Kidney (tissue), 14 donors: ENCODE data around the gene UCK2. TPM values are rescaled to one million over a fixed set of nuclear protein-coding genes. Genes with fewer than 3 reads are reported as not detected.

Experiments
- DNase-seq, 5 donors: peaks; one replicate each; pipeline ENCODE4 v3.0.0-alpha.2; 2013 to 2020
- FAIRE-seq: peaks from 2 replicates; lab custom pipeline; 2012; peaks lifted over from hg19 to GRCh38; lab: Jason Lieb, UNC
- H3K27ac ChIP-seq, 2 donors: one replicate each; pipeline ENCODE4 v1.7.0; 2013; ENCODE audit warnings: low read depth in 2 of 2, low read length in 2 of 2, inconsistent platforms in 1 of 2
- H3K27me3 ChIP-seq: one replicate; pipeline ENCODE4 v1.7.1; 2013; ENCODE audit warnings: low read length, inconsistent platforms; ENCODE audit not compliant: control insufficient read depth, insufficient read depth
- H3K36me3 ChIP-seq, 3 donors: one replicate each; pipeline versions ENCODE4 v1.7.0 to v1.7.1; 2013; ENCODE audit warnings: low read length in 3 of 3, control low read depth in 1 of 3, inconsistent platforms in 1 of 3; ENCODE audit not compliant: insufficient read depth in 3 of 3, control insufficient read depth in 2 of 3
- H3K4me1 ChIP-seq, 3 donors: one replicate each; pipeline versions ENCODE4 v1.7.0 to v1.7.1; 2013; ENCODE audit warnings: low read length in 3 of 3, inconsistent platforms in 1 of 3, low read depth in 1 of 3; ENCODE audit not compliant: control insufficient read depth in 2 of 3, insufficient read depth in 2 of 3
- H3K4me3 ChIP-seq, 3 donors: one replicate each; pipeline versions ENCODE4 v1.7.0 to v1.8.1; 2013; ENCODE audit warnings: low read length in 3 of 3, control low read depth in 1 of 3, inconsistent platforms in 1 of 3
- H3K9ac ChIP-seq, 3 donors: one replicate each; pipeline versions ENCODE4 v1.7.0 to v1.7.1; 2013; ENCODE audit warnings: low read length in 3 of 3, control low read depth in 1 of 3, inconsistent platforms in 1 of 3
- H3K9me3 ChIP-seq, 3 donors: one replicate each; pipeline versions ENCODE4 v1.7.0 to v1.7.1; 2013; ENCODE audit warnings: low read length in 3 of 3, control low read depth in 1 of 3, inconsistent platforms in 1 of 3; ENCODE audit not compliant: control insufficient read depth in 2 of 3, insufficient read depth in 1 of 3
- intact Hi-C: fragments of 100-400 bp; cut with DNase I; formaldehyde crosslinking; loops from one replicate; pipeline ENCODE4 v1.11.1; 2022
- polyA plus RNA-seq: library from polyadenylated mRNA; stranded (reverse); fragments of 350-450 nt; fragmentation: Illumina TruSeq; extraction: RNeasy Lipid Tissue Mini Kit (QIAGEN cat#74804); gene quantifications from one replicate; pipeline ENCODE4 v1.2.3, GENCODE V29; 2014; ENCODE audit warnings: low read depth, low replicate concordance; ENCODE audit not compliant: insufficient read depth
- total RNA-seq: library from RNA; stranded (reverse); fragmentation: NEBNext Ultra II Directional; extraction: Animal tissue kit (Norgen Biotek cat#: 25700); gene quantifications from one replicate; pipeline ENCODE4 v1.2.1, GENCODE V29; 2021
- TF ChIP-seq, protein P1 (sequence below): IDR thresholded peaks from 3 replicates; pipeline ENCODE4 v1.5.1; 2012; ENCODE audit warnings: mild to moderate bottlenecking, moderate library complexity, borderline replicate concordance; ENCODE audit not compliant: insufficient read depth; ENCODE audit errors: extremely low read depth
- donor health status: control.
- donor health status: control.
- donor health status: control.
- donor health status: control.
- donor health status: control.
- donor health status: DM: yes; HTN: yes; CAD: no.
- donor health status: Normal renal cell carcinoma (clear cell type).

The UCK2 gene
- total and polyA plus RNA-seq, 2 donors from 2014 or later, result 8.2 to 18.7 TPM

DNA sequence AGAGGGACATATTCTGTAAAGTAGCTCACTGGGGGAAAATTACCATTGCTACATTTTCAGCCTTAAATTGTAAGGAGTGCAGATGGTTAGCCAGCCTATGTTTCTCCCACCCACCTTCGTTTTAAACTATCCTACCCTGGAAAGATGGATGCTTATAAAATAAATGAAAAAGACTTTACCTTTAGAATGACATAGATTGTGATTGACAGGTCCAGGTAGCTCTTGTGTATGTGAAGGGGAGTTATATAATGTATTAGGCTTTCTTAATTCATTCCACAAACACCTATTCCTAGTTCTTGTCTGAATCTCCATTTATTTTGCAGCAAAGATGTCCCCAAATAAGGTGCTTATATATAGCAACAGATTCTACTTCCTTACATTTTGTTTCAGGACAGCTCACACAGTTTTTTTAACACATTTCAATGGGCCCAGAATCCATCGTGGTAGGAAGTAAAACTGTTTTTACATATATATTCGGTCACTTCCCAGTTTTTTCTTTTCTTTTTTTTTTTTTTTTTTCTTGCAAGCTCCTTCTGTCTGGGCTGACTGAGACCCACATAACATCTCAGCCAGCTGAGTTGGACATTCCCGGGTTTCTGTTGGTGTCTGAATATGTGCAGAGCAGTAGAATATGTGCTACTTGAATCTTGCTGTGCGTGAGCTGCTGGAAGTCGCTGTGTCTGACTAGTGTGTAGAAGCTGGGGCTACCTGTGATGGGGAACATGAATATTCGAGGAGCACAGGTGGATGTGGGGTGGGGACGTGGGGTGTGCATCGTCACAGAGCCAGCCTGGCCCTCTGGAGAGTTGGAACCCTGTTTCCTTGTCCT, 27.8 kb downstream of the UCK2 start:
- Histone ChIP-seq H3K27me3 (no peaks in the 10 kb centered on the region), H3K4me3 (no peak overlapping the region), H3K36me3 (no peaks in the 10 kb centered on the region), H3K27ac (no peak overlapping the region), H3K9ac (no peak overlapping the region), H3K9me3 (no peaks in the 10 kb centered on the region), H3K4me1 (peaks cover 0 to 19% (median 13%) of the 10 kb centered on the region in 3 donors)
- no peak for DNase-seq
- TF ChIP-seq, protein P1, sequence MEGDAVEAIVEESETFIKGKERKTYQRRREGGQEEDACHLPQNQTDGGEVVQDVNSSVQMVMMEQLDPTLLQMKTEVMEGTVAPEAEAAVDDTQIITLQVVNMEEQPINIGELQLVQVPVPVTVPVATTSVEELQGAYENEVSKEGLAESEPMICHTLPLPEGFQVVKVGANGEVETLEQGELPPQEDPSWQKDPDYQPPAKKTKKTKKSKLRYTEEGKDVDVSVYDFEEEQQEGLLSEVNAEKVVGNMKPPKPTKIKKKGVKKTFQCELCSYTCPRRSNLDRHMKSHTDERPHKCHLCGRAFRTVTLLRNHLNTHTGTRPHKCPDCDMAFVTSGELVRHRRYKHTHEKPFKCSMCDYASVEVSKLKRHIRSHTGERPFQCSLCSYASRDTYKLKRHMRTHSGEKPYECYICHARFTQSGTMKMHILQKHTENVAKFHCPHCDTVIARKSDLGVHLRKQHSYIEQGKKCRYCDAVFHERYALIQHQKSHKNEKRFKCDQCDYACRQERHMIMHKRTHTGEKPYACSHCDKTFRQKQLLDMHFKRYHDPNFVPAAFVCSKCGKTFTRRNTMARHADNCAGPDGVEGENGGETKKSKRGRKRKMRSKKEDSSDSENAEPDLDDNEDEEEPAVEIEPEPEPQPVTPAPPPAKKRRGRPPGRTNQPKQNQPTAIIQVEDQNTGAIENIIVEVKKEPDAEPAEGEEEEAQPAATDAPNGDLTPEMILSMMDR, result no peak
- intact Hi-C loops, result no loop called here
- no peak for FAIRE-seq

DNA sequence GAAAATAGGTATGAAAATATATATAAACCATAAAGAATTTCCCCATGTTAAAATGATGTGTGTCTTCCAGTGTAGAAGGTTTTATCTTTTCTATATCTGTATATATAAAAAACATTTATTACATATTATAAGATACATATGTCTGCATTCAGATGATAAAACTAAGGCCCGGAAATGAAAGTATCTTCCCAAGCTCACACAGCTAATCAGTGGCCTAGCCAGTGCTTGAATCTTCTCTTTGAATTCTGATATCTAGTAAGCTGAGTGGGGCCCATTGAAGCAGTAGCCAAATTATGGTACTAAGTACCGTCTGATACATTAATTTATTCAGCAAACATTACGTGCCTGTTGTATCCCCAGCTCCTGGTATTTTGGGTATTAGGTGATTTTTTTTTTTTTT, 28.6 kb downstream of the UCK2 start:
- Histone ChIP-seq H3K27ac (no peak overlapping the region), H3K36me3 (no peaks in the 10 kb centered on the region), H3K9me3 (no peaks in the 10 kb centered on the region), H3K4me3 (no peak overlapping the region), H3K27me3 (no peaks in the 10 kb centered on the region), H3K9ac (no peak overlapping the region), H3K4me1 (peaks cover 0 to 19% (median 13%) of the 10 kb centered on the region in 3 donors)
- DNase-seq (no peak), FAIRE-seq (no peak)
- TF ChIP-seq, protein P1, result no peak
- intact Hi-C loops, result no loop called here

DNA sequence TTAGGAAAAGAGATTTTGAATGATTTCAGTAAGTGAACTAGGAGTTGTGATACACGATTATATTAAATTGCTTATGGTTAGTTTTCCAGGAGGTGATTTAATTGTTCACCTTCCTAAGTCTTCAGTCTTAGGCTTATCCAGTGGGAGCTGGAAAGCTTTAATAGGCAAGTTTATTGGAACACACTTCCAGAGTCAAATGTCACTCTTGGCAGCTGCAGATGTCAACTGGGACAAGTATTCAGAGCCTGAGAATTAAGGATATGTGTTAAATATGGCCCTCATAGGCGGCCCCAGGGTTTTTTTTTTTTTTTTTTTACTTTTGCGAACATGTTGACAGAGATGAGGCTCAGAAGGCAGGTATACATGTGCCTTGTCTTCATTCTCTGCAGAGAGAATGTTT, 29.2 kb downstream of the UCK2 start:
- Histone ChIP-seq H3K9me3 (no peaks in the 10 kb centered on the region), H3K36me3 (no peaks in the 10 kb centered on the region), H3K4me3 (no peak overlapping the region), H3K4me1 (peaks cover 0 to 19% (median 13%) of the 10 kb centered on the region in 3 donors), H3K27ac (no peak overlapping the region), H3K9ac (no peak overlapping the region), H3K27me3 (no peaks in the 10 kb centered on the region)
- intact Hi-C loops, result no loop called here
- TF ChIP-seq, protein P1, result no peak
- FAIRE-seq (no peak), DNase-seq (no peak)
